Jurkat, Clone E6-1 (cell line): Measurements from ENCODE around the gene AGAP1.

Experiments used
- DNase-seq: peaks from one replicate; pipeline ENCODE4 v3.0.0-alpha.2; 2011; ENCODE audit warnings: low read depth, low spot score
- H3K4me3 ChIP-seq: 2 replicates; pipeline ENCODE4 v1.5.1; 2011; ENCODE audit warnings: mild to moderate bottlenecking, low read length, control low read depth, moderate library complexity

AGAP1 gene

GRCh38 chr2:235685024-235685721, 191.3 kb downstream of the AGAP1 start:
- no peak overlapping the region for H3K4me3 ChIP-seq

GRCh38 chr2:235688511-235689426, 194.9 kb downstream of the AGAP1 start:
- H3K4me3 ChIP-seq = no peak overlapping the region
- DNase-seq = no peak

More at GRCh38 chr2:235685024-235685721, 191.3 kb downstream of the AGAP1 start:
- DNase-seq = peak; percentile 39

GRCh38 chr2:235689427-235689853, 195.6 kb downstream of the AGAP1 start:
- no peak overlapping the region for H3K4me3 ChIP-seq
- no peak for DNase-seq

- DNase-seq = no peak
- H3K4me3 ChIP-seq = no peak overlapping the region
Observed at GRCh38 chr2:235690082-235690808, 196.4 kb downstream of the AGAP1 start.

- no peak overlapping the region for H3K4me3 ChIP-seq
- DNase-seq = no peak
Observed at GRCh38 chr2:235690809-235691450, 197.1 kb downstream of the AGAP1 start.

- DNase-seq = no peak
- H3K4me3 ChIP-seq = no peak overlapping the region
Observed at GRCh38 chr2:235692076-235692475, 198.2 kb downstream of the AGAP1 start.

GRCh38 chr2:235692671-235693171, 198.9 kb downstream of the AGAP1 start:
- DNase-seq = peak; percentile 45

GRCh38 chr2:235693279-235693678, 199.4 kb downstream of the AGAP1 start:
- no peak overlapping the region for H3K4me3 ChIP-seq
- DNase-seq = no peak

More at GRCh38 chr2:235692671-235693171, 198.9 kb downstream of the AGAP1 start:
- no peak overlapping the region for H3K4me3 ChIP-seq

GRCh38 chr2:235694721-235695601, 201.1 kb downstream of the AGAP1 start:
- no peak overlapping the region for H3K4me3 ChIP-seq
- no peak for DNase-seq

GRCh38 chr2:235695602-235695895, 201.7 kb downstream of the AGAP1 start:
- H3K4me3 ChIP-seq = no peak overlapping the region
- DNase-seq = no peak

- no peak for DNase-seq
- H3K4me3 ChIP-seq = no peak overlapping the region
Observed at GRCh38 chr2:235697041-235697440, 203.2 kb downstream of the AGAP1 start.

GRCh38 chr2:235698028-235698427, 204.2 kb downstream of the AGAP1 start:
- no peak overlapping the region for H3K4me3 ChIP-seq
- no peak for DNase-seq

- H3K4me3 ChIP-seq = no peak overlapping the region
- no peak for DNase-seq
Observed at GRCh38 chr2:235698491-235698890, 204.6 kb downstream of the AGAP1 start.

- DNase-seq = no peak
Observed at GRCh38 chr2:235699576-235699975, 205.7 kb downstream of the AGAP1 start.

GRCh38 chr2:235701206-235701981, 207.6 kb downstream of the AGAP1 start:
- DNase-seq = no peak
- no peak overlapping the region for H3K4me3 ChIP-seq

More at GRCh38 chr2:235699576-235699975, 205.7 kb downstream of the AGAP1 start:
- H3K4me3 ChIP-seq = no peak overlapping the region

- no peak for DNase-seq
- no peak overlapping the region for H3K4me3 ChIP-seq
Observed at GRCh38 chr2:235702186-235702585, 208.3 kb downstream of the AGAP1 start.

GRCh38 chr2:235703711-235704295, 210.0 kb downstream of the AGAP1 start:
- no peak overlapping the region for H3K4me3 ChIP-seq
- DNase-seq = no peak
